ENCODE data around the gene COL4A6.

Gene COL4A6

DNA sequence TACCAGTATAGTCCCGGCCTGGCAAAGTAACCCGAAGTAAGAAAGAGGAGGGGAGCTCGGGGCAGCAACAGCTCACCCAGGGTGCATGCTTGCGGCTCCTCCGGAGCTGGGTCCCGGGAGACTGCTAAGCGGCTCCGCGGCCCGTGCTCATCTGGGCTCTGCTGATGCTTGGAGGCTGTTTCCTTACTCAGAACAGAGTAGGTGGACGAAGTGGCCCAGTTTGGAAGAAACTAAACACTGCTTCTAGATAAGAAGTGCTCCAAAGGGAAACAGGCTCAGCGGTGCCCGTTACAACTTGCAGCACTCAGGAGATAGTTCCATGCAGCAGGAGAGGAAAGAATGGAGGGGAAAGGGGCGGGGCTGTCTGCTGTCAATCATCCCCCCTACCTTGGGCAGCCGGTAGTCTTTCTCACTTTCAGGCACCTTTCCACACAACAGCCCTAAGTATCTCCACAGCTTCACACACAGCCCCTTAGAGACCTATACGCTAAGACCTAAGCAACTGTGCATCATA lies at the start of gene COL4A6 (continued):
- TF ChIP-seq, protein P1, sequence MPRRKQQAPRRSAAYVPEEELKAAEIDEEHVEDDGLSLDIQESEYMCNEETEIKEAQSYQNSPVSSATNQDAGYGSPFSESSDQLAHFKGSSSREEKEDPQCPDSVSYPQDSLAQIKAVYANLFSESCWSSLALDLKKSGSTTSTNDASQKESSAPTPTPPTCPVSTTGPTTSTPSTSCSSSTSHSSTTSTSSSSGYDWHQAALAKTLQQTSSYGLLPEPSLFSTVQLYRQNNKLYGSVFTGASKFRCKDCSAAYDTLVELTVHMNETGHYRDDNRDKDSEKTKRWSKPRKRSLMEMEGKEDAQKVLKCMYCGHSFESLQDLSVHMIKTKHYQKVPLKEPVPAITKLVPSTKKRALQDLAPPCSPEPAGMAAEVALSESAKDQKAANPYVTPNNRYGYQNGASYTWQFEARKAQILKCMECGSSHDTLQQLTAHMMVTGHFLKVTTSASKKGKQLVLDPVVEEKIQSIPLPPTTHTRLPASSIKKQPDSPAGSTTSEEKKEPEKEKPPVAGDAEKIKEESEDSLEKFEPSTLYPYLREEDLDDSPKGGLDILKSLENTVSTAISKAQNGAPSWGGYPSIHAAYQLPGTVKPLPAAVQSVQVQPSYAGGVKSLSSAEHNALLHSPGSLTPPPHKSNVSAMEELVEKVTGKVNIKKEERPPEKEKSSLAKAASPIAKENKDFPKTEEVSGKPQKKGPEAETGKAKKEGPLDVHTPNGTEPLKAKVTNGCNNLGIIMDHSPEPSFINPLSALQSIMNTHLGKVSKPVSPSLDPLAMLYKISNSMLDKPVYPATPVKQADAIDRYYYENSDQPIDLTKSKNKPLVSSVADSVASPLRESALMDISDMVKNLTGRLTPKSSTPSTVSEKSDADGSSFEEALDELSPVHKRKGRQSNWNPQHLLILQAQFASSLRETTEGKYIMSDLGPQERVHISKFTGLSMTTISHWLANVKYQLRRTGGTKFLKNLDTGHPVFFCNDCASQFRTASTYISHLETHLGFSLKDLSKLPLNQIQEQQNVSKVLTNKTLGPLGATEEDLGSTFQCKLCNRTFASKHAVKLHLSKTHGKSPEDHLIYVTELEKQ (tag by site-specific recombination; IDR thresholded peaks at IDR 0.05; ENCODE audit: borderline replicate concordance): no peak
- no peak for TF ChIP-seq EGR2 (tag by site-specific recombination; IDR thresholded peaks at IDR 0.05; ENCODE audit: low read depth)
- no peak for TF ChIP-seq ZNF140 (tag by site-specific recombination; IDR thresholded peaks at IDR 0.05)
- TF ChIP-seq, protein P2, sequence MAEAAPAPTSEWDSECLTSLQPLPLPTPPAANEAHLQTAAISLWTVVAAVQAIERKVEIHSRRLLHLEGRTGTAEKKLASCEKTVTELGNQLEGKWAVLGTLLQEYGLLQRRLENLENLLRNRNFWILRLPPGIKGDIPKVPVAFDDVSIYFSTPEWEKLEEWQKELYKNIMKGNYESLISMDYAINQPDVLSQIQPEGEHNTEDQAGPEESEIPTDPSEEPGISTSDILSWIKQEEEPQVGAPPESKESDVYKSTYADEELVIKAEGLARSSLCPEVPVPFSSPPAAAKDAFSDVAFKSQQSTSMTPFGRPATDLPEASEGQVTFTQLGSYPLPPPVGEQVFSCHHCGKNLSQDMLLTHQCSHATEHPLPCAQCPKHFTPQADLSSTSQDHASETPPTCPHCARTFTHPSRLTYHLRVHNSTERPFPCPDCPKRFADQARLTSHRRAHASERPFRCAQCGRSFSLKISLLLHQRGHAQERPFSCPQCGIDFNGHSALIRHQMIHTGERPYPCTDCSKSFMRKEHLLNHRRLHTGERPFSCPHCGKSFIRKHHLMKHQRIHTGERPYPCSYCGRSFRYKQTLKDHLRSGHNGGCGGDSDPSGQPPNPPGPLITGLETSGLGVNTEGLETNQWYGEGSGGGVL (tag by site-specific recombination; IDR thresholded peaks at IDR 0.05): no peak
- TF ChIP-seq, protein P3, sequence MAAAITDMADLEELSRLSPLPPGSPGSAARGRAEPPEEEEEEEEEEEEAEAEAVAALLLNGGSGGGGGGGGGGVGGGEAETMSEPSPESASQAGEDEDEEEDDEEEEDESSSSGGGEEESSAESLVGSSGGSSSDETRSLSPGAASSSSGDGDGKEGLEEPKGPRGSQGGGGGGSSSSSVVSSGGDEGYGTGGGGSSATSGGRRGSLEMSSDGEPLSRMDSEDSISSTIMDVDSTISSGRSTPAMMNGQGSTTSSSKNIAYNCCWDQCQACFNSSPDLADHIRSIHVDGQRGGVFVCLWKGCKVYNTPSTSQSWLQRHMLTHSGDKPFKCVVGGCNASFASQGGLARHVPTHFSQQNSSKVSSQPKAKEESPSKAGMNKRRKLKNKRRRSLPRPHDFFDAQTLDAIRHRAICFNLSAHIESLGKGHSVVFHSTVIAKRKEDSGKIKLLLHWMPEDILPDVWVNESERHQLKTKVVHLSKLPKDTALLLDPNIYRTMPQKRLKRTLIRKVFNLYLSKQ (tag by site-specific recombination; IDR thresholded peaks at IDR 0.05; ENCODE audit: borderline replicate concordance): no peak
- no peak for TF ChIP-seq ZNF585B (tag by site-specific recombination; IDR thresholded peaks at IDR 0.05)
- no peak for TF ChIP-seq ZNF76 (tag by site-specific recombination; IDR thresholded peaks at IDR 0.05; ENCODE audit: borderline replicate concordance, low read depth)
- TF ChIP-seq ZNF366 (tag by site-specific recombination; conservative IDR thresholded peaks at IDR 0.05): peak; percentile 84
- no peak for TF ChIP-seq ZNF121 (tag by site-specific recombination; IDR thresholded peaks at IDR 0.05)
- no peak for TF ChIP-seq ZIC2 (tag by site-specific recombination; IDR thresholded peaks at IDR 0.05)
- TF ChIP-seq, protein P4, sequence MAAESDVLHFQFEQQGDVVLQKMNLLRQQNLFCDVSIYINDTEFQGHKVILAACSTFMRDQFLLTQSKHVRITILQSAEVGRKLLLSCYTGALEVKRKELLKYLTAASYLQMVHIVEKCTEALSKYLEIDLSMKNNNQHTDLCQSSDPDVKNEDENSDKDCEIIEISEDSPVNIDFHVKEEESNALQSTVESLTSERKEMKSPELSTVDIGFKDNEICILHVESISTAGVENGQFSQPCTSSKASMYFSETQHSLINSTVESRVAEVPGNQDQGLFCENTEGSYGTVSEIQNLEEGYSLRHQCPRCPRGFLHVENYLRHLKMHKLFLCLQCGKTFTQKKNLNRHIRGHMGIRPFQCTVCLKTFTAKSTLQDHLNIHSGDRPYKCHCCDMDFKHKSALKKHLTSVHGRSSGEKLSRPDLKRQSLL (tag by site-specific recombination; IDR thresholded peaks at IDR 0.05): no peak
- no peak for TF ChIP-seq SP7 (tag by site-specific recombination; IDR thresholded peaks at IDR 0.05)
- TF ChIP-seq, protein P5, sequence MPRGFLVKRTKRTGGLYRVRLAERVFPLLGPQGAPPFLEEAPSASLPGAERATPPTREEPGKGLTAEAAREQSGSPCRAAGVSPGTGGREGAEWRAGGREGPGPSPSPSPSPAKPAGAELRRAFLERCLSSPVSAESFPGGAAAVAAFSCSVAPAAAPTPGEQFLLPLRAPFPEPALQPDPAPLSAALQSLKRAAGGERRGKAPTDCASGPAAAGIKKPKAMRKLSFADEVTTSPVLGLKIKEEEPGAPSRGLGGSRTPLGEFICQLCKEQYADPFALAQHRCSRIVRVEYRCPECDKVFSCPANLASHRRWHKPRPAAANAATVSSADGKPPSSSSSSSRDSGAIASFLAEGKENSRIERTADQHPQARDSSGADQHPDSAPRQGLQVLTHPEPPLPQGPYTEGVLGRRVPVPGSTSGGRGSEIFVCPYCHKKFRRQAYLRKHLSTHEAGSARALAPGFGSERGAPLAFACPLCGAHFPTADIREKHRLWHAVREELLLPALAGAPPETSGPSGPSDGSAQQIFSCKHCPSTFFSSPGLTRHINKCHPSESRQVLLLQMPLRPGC (tag by site-specific recombination; IDR thresholded peaks at IDR 0.05): no peak
- no peak for TF ChIP-seq KLF9 (tag by site-specific recombination; IDR thresholded peaks at IDR 0.05; ENCODE audit: low read depth)
- no peak for TF ChIP-seq ZNF529 (tag by site-specific recombination; IDR thresholded peaks at IDR 0.05; ENCODE audit: insufficient replicate concordance)
- TF ChIP-seq ZNF211 (tag by site-specific recombination; IDR thresholded peaks at IDR 0.05; ENCODE audit: low read depth): no peak
- 0 out of 2 replicates have a peak, but pooled peaks have one; percentile 36 for TF ChIP-seq ZEB2 (tag by site-specific recombination; IDR thresholded peaks at IDR 0.05)
- no peak for TF ChIP-seq ZNF302 (tag by site-specific recombination; IDR thresholded peaks at IDR 0.05; ENCODE audit: low read depth)
- TF ChIP-seq, protein P6, sequence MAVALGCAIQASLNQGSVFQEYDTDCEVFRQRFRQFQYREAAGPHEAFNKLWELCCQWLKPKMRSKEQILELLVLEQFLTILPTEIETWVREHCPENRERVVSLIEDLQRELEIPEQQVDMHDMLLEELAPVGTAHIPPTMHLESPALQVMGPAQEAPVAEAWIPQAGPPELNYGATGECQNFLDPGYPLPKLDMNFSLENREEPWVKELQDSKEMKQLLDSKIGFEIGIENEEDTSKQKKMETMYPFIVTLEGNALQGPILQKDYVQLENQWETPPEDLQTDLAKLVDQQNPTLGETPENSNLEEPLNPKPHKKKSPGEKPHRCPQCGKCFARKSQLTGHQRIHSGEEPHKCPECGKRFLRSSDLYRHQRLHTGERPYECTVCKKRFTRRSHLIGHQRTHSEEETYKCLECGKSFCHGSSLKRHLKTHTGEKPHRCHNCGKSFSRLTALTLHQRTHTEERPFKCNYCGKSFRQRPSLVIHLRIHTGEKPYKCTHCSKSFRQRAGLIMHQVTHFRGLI (tag by site-specific recombination; IDR thresholded peaks at IDR 0.05): no peak
- TF ChIP-seq, protein P7, sequence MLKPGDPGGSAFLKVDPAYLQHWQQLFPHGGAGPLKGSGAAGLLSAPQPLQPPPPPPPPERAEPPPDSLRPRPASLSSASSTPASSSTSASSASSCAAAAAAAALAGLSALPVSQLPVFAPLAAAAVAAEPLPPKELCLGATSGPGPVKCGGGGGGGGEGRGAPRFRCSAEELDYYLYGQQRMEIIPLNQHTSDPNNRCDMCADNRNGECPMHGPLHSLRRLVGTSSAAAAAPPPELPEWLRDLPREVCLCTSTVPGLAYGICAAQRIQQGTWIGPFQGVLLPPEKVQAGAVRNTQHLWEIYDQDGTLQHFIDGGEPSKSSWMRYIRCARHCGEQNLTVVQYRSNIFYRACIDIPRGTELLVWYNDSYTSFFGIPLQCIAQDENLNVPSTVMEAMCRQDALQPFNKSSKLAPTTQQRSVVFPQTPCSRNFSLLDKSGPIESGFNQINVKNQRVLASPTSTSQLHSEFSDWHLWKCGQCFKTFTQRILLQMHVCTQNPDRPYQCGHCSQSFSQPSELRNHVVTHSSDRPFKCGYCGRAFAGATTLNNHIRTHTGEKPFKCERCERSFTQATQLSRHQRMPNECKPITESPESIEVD (tag by site-specific recombination; IDR thresholded peaks at IDR 0.05): no peak
- TF ChIP-seq ZBTB48 (tag by site-specific recombination; IDR thresholded peaks at IDR 0.05): peak; percentile 88
- TF ChIP-seq ZNF658 (tag by site-specific recombination; IDR thresholded peaks at IDR 0.05): no peak
- TF ChIP-seq, protein P8, sequence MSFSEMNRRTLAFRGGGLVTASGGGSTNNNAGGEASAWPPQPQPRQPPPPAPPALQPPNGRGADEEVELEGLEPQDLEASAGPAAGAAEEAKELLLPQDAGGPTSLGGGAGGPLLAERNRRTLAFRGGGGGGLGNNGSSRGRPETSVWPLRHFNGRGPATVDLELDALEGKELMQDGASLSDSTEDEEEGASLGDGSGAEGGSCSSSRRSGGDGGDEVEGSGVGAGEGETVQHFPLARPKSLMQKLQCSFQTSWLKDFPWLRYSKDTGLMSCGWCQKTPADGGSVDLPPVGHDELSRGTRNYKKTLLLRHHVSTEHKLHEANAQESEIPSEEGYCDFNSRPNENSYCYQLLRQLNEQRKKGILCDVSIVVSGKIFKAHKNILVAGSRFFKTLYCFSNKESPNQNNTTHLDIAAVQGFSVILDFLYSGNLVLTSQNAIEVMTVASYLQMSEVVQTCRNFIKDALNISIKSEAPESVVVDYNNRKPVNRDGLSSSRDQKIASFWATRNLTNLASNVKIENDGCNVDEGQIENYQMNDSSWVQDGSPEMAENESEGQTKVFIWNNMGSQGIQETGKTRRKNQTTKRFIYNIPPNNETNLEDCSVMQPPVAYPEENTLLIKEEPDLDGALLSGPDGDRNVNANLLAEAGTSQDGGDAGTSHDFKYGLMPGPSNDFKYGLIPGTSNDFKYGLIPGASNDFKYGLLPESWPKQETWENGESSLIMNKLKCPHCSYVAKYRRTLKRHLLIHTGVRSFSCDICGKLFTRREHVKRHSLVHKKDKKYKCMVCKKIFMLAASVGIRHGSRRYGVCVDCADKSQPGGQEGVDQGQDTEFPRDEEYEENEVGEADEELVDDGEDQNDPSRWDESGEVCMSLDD (tag by site-specific recombination; IDR thresholded peaks at IDR 0.05): no peak
- no peak for TF ChIP-seq WT1 (tag by site-specific recombination; IDR thresholded peaks at IDR 0.05)
